Measurements from ENCODE around the gene SECISBP2. TPM values are rescaled to one million over a fixed set of nuclear protein-coding genes. Genes with fewer than 3 reads are reported as not detected.

Gene SECISBP2
- total and polyA plus RNA-seq, 2 experiments from 2014 or later, result 30.6 to 43.8 TPM

GRCh38 chr9:89352874-89353649 lies 34.8 kb downstream of the SECISBP2 start:
- H4K20me1 ChIP-seq (ENCODE audit: insufficient read depth, poor library complexity, severe bottlenecking), result no peaks in the 10 kb centered on the region
- no peak overlapping the region for H3K4me3 ChIP-seq
- no peaks in the 10 kb centered on the region for H3K9me2 ChIP-seq (replicated peaks; ENCODE audit: insufficient read depth)
- no peaks in the 10 kb centered on the region for H3K27me3 ChIP-seq
- H3K79me2 ChIP-seq, result peaks cover 5% of the 10 kb centered on the region
- WGBS (ENCODE audit: low lambda C conversion rate, missing lambda C conversion rate), result 96% methylated on average over 8 of the region's 8 CpGs
- no peak overlapping the region for H3K4me2 ChIP-seq
- H3K9me3 ChIP-seq (ENCODE audit: low read depth), result no peaks in the 10 kb centered on the region
- H2AFZ ChIP-seq, result no peak overlapping the region
- no peak for TF ChIP-seq EZH2 (IDR thresholded peaks at IDR 0.05; ENCODE audit: borderline replicate concordance)
- no peaks in the 10 kb centered on the region for H3K4me1 ChIP-seq (ENCODE audit: insufficient read depth)
- no peak for DNase-seq (ENCODE audit: low spot score)
- H3K27ac ChIP-seq, result no peak overlapping the region
- no peaks in the 10 kb centered on the region for H3K36me3 ChIP-seq (replicated peaks; ENCODE audit: insufficient read depth, low read depth)

DNA sequence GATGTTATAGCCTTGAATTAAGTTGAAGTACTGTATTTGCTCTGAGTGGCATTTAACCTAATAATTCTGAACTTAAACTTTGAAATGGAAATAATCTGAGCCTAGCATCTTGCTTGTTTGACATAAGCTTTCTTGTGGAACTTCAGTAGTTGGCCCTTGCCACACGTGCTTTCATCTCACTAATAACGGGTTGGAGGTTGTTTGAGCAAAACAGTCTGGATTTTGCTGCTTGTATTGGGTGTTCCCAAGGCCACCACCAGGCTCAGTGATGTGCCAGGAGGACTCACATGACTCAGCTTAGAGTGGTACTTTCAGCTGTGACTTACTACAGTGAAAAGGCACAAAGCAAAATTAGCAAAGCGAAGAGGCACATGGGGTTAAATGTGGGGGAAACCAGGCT lies 35.7 kb downstream of the SECISBP2 start:
- WGBS (ENCODE audit: low lambda C conversion rate, missing lambda C conversion rate), result 82% methylated on average over 3 of the region's 3 CpGs
- no peaks in the 10 kb centered on the region for H3K4me1 ChIP-seq (ENCODE audit: insufficient read depth)

DNA sequence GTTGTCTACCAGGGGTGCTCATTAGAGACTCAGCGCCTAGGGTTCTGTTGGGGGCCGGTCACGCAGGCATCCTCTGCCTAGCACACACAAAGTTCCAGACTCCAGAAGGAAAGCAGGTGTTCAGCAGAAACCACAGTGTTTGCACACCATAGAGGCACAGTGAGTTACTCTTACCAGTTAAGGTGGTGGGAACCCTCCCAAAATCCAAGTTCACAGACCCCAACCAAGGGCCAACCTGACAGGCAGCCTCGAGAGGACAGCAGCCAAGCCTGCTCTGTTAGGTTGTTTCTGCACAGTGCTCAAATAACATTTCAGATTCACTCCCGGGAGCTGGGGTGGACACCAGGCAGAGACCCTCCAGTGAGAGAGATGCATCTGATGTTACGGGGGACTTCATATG lies 36.2 kb downstream of the SECISBP2 start:
- Histone ChIP-seq H3K79me2 (peaks cover 5% of the 10 kb centered on the region), H3K27me3 (no peaks in the 10 kb centered on the region), H2AFZ (no peak overlapping the region), H3K27ac (no peak overlapping the region), H3K9me2 (replicated peaks; ENCODE audit: insufficient read depth) (no peaks in the 10 kb centered on the region), H3K36me3 (replicated peaks; ENCODE audit: insufficient read depth, low read depth) (no peaks in the 10 kb centered on the region), H3K4me1 (ENCODE audit: insufficient read depth) (no peaks in the 10 kb centered on the region), H4K20me1 (ENCODE audit: insufficient read depth, poor library complexity, severe bottlenecking) (no peaks in the 10 kb centered on the region), H3K9me3 (ENCODE audit: low read depth) (no peaks in the 10 kb centered on the region), H3K4me3 (no peak overlapping the region), H3K4me2 (no peak overlapping the region)
- no peak for DNase-seq (ENCODE audit: low spot score)
- 98% methylated on average over 6 of the region's 6 CpGs for WGBS (ENCODE audit: low lambda C conversion rate, missing lambda C conversion rate)
- no peak for TF ChIP-seq EZH2 (IDR thresholded peaks at IDR 0.05; ENCODE audit: borderline replicate concordance)
- TF ChIP-seq EZH2phosphoT487 (IDR thresholded peaks at IDR 0.05; ENCODE audit: low read depth, severe bottlenecking, unreplicated experiment), result no peak
- no peak for TF ChIP-seq CTCF (IDR thresholded peaks at IDR 0.05; ENCODE audit: poor library complexity)

More for the DNA sequence above, 35.7 kb downstream of the SECISBP2 start:
- Histone ChIP-seq H3K9me2 (replicated peaks; ENCODE audit: insufficient read depth) (no peaks in the 10 kb centered on the region), H3K9me3 (ENCODE audit: low read depth) (no peaks in the 10 kb centered on the region), H3K4me3 (no peak overlapping the region), H3K4me2 (no peak overlapping the region), H2AFZ (no peak overlapping the region), H3K36me3 (replicated peaks; ENCODE audit: insufficient read depth, low read depth) (no peaks in the 10 kb centered on the region), H3K27ac (no peak overlapping the region), H3K79me2 (peaks cover 5% of the 10 kb centered on the region), H4K20me1 (ENCODE audit: insufficient read depth, poor library complexity, severe bottlenecking) (no peaks in the 10 kb centered on the region), H3K27me3 (no peaks in the 10 kb centered on the region)
- DNase-seq (ENCODE audit: low spot score), result no peak
- TF ChIP-seq EZH2phosphoT487 (IDR thresholded peaks at IDR 0.05; ENCODE audit: low read depth, severe bottlenecking, unreplicated experiment), result no peak
- TF ChIP-seq CTCF (IDR thresholded peaks at IDR 0.05; ENCODE audit: poor library complexity), result no peak
- TF ChIP-seq EZH2 (IDR thresholded peaks at IDR 0.05; ENCODE audit: borderline replicate concordance), result no peak

- Histone ChIP-seq H3K27me3 (no peaks in the 10 kb centered on the region), H3K36me3 (replicated peaks; ENCODE audit: insufficient read depth, low read depth) (no peaks in the 10 kb centered on the region), H4K20me1 (ENCODE audit: insufficient read depth, poor library complexity, severe bottlenecking) (no peaks in the 10 kb centered on the region), H3K4me3 (no peak overlapping the region), H3K9me2 (replicated peaks; ENCODE audit: insufficient read depth) (no peaks in the 10 kb centered on the region), H3K79me2 (peaks cover 5% of the 10 kb centered on the region), H3K4me2 (no peak overlapping the region), H3K4me1 (ENCODE audit: insufficient read depth) (no peaks in the 10 kb centered on the region), H3K9me3 (ENCODE audit: low read depth) (no peaks in the 10 kb centered on the region), H2AFZ (no peak overlapping the region), H3K27ac (no peak overlapping the region)
- 96% methylated on average over 2 of the region's 2 CpGs for WGBS (ENCODE audit: low lambda C conversion rate, missing lambda C conversion rate)
- no peak for TF ChIP-seq EZH2phosphoT487 (IDR thresholded peaks at IDR 0.05; ENCODE audit: low read depth, severe bottlenecking, unreplicated experiment)
- no peak for TF ChIP-seq EZH2 (IDR thresholded peaks at IDR 0.05; ENCODE audit: borderline replicate concordance)
- no peak for TF ChIP-seq CTCF (IDR thresholded peaks at IDR 0.05; ENCODE audit: poor library complexity)
- no peak for DNase-seq (ENCODE audit: low spot score)
These were observed 38.5 kb downstream of the SECISBP2 start for GRCh38 chr9:89356782-89357181.
